Fibroblast of peridontal ligament (primary cell): ENCODE results near the gene RAP2B.
"Not testable (repeated sequence)": the region's sequence is repeated elsewhere in the genome, so short reads cannot be mapped to it uniquely, and the experiment has no call there.

Source experiments
- DNase-seq: peaks from one replicate; pipeline ENCODE4 v3.0.0-alpha.2; 2010; ENCODE audit errors: extremely low read depth

RAP2B gene

DNA sequence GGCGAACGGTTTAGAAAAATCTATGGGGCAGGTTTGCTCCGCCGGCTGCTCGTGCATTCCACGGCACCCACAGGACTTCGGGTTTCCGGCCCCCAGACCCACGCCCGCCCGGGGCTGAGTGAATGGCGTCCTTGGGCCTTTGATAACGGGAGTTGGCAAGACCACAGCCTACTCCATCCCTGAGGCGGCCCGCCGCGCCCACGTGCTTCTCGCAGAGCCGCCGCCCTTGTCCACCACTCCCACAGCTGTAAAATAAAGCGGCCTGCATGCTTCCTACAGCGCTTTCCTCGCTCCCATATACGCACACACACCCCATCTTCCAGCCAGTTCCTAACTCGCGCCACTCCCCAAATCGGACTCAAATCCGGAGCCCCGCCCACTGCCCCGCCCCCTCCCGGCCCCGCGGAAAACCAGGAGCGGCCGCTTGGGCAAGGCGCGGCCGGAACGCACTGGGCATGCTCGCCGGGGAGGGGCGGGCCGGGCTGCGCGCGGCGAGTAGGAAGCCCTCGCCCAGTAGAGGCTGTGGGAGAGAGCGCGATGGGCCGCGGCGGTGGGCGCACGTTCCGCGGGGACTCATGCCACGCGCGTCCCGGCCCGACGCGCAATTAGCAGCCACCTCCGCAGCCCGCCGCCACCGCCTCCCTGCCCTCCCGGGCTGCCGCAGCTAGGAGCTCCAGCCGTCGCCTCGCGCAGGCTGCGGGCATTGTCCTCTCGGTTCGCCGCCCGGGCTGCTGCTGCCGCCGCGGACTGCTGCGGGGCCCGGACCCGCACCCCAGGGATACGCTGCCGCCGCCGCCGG, at the start of gene RAP2B:
Gene RAP2B, plus strand, starts transcription at position 513 of the 799 bp plus-strand sequence. CDS start 468 bp downstream, outside the sequence.
- DNase-seq: peak; percentile 94

DNA sequence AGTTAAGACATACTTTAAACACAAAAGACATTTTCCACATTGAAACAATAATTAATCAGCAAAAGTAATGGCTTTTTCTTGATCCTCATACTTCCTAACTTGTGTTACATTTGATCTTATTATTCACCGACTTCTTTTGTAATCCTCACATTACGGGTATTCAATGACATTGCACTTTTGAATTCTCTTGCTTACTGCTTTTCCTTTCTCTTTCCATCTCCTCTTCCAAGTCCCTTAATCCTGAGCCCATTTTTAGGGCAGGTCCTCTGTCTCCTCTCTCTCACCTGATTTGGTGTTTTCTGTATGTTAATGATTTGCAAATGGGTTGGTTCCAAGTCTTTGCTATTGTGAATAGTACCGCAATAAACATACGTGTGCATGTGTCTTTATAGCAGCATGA, 48.5 kb upstream of the RAP2B start:
- no peak for DNase-seq

DNA sequence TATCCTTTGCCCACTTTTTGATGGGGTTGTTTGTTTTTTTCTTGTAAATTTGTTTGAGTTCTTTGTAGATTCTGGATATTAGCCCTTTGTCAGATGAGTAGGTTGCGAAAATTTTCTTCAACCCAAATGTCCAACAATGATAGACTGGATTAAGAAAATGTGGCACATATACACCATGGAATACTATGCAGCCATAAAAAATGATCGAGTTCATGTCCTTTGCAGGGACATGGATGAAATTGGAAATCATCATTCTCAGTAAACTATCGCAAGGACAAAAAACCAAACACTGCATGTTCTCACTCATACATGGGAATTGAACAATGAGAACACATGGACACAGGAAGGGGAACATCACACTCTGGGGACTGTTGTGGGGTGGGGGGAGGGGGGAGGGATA, 47.8 kb upstream of the RAP2B start:
- DNase-seq: not testable (repeated sequence)

DNA sequence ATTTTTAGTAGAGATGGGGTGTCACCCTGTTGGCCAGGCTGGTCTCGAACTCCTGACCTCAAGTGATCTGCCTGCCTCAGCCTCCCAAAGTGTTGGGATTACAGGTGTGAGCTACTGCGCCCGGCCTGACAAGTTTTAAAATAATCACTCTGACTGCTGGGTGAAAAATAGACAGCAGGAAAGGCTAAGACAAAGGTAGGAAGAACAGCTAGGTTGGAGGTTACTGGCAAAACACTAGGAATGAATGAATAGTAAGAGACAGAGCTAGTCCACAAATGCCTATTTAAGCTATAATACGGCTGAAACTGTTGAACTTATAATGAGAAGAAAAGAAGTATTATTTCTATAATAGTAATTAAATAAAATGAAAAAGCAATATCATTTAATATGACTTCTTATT, 46.7 kb upstream of the RAP2B start:
- DNase-seq: no peak

DNA sequence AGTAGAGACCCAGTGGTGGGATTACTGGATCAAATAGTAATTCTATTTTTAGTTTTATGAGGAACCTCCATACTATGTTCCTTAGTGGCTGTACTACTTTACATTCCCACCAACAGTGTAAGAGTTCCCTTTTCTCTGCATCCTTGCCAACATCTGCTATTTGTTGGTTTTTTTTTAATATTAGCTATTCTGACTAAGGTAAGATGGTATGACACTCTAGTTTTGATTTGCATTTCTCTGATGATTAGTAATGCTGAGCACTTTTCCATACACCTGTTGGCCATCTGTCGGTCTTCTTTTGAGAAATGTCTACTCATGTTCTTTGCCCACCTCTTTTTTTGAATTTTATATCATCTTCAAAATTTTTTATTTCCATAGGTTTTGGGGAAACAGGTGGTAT, 34.2 kb upstream of the RAP2B start:
- no peak for DNase-seq

DNA sequence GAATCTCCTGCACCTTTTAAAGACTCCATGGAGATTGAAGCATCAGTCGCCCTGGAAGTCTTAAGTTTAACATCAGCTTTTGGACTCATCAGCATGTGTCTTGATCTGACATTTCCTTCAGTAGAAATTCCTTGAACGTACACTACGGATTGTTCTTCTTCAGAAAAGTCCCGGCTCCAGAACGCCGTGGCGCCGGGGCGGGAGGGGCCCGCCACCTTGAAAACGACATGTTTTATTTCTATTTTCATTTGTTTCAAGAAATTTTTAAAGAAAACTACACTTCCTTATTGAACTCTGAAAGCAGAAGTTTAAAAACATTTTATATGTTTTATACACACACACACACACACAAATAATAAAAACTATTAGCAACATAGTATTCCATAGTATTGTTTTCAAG, 32.6 kb upstream of the RAP2B start:
- DNase-seq: no peak

DNA sequence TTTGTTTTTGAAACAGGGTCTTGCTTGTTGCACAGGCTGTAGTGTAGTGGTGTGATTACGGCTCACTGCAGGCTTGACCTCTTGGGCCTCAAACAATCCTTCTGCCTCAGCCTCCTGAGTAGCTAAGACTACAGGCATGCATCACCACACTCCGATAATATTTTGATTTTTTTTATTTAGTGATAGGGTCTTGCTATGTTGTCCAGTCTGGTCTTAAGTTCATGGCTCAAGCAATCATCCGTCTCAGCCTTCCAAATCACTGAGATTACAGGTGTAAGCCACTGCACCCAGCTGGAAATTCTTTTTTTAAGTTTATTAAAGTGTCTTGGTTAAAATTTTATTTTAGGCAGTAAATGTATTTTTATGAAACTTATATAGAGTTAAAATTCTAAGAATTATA, 32.2 kb upstream of the RAP2B start:
- no peak for DNase-seq

DNA sequence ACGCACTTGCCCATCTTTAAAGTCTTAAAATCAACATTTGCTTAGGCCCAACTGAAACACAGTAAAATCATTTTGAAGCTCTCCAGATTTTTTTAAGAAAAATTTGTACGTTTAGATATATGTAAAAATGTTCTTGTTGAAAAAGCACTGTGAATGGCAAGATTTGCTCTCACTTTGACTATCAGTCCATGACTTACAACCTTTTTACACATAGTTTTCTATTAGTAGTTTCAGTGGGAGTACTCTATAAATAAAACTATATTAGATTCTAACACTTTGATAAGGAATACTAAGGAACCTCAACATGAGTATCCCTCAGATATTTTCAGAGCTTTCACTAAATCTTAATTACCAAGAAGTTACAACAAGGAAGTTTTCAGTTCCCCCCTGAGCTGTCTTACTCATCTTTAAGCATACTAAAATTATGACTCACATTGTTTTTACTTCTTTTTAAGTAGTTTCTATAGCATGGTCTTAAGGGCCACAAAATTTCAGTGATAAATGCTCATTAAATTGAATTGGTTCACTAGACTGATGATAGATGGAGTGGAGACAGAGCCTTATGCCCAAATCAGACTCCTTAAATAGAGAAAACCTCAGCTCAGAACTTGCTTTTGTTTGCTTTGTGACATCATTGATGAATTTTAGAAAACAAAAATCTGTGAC, 31.6 kb upstream of the RAP2B start:
- DNase-seq: peak; percentile 72

DNA sequence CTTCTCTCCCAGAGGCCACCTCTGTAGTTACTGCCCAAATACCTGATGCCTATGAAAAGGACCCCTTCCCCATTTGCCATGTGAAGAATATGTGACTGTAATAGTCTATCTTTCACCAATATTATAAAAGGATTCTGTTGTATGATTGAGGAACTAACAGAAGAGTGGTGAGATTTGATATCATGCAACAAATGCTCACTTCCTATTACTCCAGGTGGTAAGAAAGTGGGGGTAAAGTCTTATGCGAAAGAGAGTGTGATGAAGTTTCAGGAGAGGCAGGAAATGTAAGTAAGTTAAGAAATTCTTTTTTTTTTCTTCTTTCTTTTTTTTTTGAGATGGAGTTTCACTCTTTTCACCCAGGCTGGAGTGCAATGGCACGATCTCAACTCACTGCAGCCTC, 24.4 kb upstream of the RAP2B start:
- DNase-seq: no peak

DNA sequence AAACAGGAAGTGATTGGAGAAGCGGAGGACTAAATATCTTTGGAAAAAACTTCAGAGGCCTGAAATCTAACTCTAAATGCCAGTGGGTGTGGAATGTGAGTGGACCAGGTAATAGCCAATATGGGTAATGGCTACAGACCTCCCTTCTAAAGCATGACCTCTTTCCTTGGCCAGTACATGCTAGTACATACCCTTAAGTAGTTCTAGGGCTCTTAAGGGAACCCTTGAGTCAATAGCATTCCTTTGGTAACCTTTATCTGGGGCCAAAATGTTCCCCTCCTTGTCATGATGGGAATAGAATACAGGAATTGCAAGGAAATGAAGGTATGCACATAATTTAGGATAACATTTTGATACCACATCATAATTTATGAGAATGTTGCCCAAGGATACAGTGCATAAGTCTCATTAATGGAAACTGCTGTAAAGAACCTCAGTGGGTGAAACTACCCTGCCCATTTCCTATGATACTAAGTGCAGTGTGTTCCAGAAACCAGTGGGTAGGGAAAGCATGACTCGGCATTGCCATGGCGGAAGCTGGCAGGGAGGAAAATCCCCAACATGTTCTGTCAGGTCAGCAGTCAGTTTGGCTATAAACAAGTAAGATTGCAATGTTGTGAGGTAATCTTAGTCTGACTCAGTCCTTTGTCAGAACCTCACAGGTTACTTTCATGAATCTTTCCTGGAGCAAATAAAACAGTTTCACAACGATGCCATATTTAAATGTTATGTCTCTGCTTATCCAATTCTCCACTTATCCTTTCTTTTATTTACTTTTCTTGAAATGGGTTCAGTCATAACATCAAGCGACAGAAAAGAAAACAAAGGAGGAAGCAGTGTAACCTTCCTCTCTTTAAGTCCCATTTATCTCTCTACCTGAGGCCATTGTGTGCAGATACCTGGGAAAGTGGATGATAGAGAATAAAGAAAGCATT, 23.5 kb upstream of the RAP2B start:
- peak; percentile 89 for DNase-seq

DNA sequence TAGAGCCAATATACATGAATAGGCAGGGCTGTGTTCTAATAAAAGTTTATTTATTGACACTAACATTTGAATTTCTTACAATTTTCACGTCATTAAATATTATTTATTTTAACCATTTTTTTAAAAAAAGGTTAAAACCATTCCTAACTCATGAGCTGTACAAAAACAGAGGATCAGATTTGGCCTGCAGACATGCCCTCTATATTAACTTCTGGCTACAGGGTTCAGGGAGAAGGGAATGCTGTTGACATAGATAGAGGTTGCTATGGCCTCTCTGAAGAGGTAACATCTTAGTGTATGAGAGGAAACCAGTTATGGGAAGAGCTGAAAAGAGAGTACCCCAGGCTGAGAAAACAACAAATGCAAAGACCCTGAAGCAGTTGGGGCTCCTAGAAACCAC, 19.1 kb upstream of the RAP2B start:
- DNase-seq: peak; percentile 27

DNA sequence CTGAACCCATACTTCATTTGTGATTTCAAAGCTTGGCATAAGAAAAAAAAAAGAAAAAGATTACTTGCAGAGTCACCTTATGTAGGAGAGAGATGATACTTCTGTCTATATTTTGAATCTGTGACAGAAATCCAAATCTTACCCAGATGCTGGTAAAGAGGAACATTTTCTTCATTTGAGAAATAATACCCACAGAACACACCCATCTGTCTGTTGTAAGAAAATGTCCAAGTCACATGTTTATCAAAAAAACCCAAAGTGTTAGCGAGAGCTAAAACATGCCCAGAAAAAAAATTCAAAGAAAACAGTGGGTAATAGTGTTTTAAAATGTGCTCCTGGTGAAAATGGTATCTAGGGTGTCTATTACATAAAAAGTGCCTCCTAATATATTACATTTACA, 18.0 kb upstream of the RAP2B start:
- DNase-seq: peak; percentile 33

DNA sequence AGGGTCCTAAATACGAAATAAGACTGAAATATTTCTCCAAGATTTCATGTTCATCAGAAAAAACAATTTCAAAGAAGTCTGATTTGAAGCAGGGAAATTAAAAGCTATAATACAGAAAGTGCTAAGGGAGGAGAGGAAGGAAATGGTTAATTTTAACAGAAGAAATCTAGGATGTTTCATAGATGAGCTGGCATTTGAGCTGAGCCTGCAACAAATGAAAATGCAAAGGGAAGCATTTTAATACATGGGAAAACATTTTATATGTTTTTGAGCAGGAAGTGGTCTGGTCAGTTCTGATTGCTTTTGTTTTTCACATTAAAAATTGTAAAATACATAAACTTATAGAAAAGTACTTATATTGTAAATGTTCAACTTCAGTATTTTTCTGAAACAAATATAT, 17.2 kb upstream of the RAP2B start:
- DNase-seq: peak; percentile 65

DNA sequence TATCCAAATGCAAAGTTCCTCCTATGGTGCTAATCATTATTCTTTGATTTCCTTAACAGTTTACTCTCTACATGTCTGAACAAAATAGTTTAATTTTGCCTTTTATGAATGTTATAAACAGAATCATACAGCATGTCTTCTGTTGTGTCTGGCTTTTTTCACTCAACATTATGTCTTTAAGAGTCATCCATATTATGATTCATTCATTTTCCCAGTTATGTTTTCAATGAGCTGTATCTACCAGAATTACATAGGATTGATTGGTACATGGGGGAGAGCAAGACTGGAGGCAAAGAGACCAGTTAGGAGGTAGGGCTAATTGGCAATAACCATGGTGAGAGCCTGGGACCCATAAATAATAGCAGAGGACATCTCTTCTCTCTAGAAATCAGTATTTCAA, 16.6 kb upstream of the RAP2B start:
- no peak for DNase-seq

DNA sequence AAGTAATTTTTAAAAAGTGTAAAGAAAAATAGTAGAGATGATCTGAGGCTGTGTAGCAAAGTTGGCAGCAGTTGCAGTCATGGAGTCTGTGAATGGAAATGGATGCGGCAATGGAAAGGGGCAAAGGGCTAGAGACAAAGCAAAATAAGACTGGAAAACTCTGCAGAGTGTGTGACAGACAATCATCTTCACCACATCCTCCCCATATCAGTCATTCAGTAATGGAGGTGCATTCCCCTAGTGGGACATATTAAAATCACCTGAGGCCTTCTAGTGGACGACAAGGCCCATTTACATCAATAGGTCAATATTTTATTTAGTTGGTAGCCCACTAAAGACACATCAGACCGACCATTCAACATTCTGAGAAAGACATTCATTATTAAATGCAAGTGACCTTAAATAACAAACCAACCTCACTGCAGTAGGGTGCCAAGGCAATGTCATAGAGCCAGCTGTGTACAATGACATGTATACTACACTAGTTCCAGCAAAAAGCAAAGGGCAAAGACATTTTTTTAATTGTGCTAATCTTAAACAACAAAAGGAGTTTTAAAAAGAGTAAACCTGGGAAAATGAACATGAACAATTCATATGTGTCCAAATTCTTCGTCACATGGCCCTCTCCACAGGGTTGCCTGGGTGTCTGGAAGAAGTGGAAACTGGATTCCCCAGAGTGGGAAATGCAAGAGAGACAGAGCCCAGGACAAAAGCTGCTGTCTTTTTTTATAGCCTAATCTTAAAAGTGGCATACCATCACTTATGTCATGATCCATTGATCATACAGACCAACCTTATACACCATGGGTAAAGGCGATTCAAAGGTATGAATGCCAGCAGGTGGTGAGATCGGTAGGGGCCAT, 15.6 kb upstream of the RAP2B start:
- no peak for DNase-seq

DNA sequence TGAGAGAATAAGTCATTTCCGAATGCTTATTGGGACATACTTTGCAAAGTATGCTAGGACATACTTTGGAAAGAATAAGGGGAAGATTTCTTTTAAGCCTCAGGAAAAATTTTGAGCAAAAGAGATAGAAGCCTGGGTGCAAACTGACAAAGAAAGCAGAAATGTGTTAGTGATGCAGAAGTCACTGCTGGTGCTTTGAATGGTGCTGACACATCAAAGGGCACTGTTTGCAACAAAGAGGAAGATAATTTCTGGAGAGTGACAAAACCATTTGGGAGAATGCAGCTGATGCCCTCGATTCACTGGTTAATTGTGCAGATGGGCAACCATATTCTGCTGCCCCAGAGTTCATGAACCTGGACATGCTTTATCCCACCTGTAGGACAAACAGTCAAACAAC, 11.0 kb upstream of the RAP2B start:
- DNase-seq: no peak

DNA sequence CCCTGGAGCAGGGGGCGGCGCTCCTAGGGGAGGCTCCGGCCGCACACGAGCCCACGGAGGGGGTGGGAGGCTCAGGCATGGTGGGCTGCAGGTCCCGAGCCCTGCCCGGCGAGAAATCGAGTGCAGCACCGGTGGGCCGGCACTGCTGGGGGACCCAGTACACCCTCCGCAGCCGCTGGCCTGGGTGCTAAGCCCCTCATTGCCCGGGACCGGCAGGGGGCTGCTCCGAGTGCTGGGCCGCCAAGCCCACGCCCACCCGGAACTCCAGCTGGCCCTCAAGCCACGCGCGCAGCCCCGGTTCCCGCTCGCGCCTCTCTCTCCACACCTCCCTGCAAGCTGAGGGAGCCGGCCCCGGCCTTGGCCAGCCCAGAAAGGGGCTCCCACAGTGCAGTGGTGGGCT, 6.2 kb upstream of the RAP2B start:
- not testable (repeated sequence) for DNase-seq

DNA sequence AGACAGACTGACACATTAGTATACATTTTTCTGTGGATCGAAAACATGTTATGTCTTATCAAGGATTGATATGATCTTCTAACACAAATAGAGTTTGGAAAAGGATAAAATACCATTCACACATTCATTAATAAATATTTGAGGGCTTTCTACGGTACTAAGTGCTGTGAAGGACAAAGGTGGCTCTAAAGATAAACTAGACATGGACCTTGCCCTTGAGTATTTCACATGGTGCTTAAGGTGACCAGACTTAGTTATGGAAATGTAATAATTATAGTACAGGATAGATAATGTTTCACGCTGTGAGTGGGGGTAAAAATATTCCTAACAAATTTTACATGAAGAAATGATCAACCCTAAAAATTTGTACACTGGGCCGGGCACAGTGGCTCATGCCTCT, 3.8 kb upstream of the RAP2B start:
- DNase-seq: no peak

DNA sequence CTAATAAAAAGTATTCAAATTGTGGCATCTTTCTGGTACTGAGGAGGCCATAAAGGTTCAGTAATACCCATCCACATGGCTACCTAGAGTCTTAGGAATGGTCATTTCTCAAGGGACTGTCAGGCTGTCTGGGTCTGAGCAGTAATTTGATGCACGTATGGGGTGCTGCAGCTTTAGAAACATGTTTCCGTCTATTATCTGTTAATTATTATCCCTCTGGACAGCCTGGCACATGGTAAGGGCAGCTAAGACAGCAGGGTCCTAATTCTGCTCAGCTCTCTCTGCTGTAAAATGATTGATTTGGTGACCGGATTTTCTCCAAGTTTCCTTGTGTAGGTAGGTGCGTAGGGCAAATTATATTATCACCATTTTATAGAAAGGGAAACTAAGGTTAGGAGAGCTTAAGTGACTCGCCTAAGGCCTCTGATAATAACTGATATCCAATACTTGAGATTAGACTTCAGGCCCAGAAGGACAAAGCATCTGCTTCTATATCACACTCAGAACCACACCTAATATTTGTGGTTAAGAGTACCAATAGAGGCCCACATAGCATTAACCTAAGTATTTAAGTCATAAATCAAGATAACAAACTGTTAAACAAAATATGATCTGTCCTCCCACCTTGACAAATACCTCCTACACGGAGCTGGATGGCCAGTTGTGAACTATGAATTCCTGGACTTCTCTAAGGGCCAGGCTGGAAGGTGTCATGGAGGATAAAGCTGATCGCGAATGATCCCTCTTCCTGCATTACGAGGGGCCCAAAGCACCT, 2.9 kb upstream of the RAP2B start:
- no peak for DNase-seq

DNA sequence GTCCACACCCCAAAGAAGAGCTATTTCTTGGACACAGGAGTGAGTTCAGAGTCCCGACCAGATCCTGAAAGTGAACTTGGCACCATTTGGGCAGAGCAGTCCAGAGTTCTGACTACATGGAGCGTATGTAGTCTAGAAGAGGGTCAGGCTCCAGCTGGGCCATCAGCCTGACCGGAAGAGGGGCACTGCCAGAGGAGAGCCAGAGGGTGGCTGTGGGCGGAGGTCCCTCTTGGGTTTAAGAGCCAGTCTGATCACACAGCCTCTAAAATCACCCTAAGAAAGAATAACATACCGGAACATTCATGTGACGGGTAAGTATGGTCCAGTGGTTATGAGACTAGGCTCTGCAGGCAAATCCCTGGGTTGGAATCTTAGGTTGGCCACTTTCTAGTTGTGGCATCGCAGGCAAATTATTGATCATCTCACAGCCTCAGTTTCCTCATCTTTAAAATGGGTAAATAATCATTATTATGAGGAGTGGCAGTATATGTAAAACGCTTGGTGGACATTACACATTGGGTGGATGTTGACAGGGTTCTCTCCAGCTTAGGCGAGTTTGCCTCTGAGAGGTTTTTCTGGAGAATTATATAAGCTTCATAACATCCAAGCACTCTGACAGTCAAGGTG, 2.1 kb upstream of the RAP2B start:
- no peak for DNase-seq
